SH-SY5Y (cell line): ENCODE measurements around the gene MAG.

Experiments used
- GATA2 ChIP-seq: IDR thresholded peaks from 2 replicates; pipeline ENCODE4 v1.6.1; 2011; ENCODE audit warnings: mild to moderate bottlenecking, low read depth, low read length
- GATA3 ChIP-seq: IDR thresholded peaks from 2 replicates; pipeline ENCODE4 v1.6.1; 2011; ENCODE audit warnings: low read depth, mild to moderate bottlenecking, low read length, moderate library complexity

DNA sequence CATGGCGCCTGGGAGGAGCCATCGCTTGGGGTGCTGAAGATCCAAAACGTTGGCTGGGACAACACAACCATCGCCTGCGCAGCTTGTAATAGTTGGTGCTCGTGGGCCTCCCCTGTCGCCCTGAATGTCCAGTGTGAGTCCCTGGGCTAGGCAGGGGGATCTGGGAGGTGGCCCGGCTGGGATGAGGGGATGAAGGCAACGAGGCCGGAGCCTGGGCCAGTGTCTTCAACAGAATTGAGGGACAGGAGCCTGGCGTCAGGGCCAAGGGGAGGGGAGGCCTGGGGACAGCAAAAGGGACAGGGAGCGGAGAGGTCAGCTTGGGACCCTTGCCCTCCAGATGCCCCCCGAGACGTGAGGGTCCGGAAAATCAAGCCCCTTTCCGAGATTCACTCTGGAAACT, 49.0 kb downstream of the MAG start:
- TF ChIP-seq GATA2 = no peak
- TF ChIP-seq GATA3 = no peak
